ENCODE results near the gene COMMD2. TPM values are rescaled to one million over a fixed set of nuclear protein-coding genes. Genes with fewer than 3 reads are reported as not detected.

The COMMD2 gene
- total and polyA plus RNA-seq, 2 of the 4 experiments (the other 2 are of a cell fraction) = 23.6 to 46.1 TPM

DNA sequence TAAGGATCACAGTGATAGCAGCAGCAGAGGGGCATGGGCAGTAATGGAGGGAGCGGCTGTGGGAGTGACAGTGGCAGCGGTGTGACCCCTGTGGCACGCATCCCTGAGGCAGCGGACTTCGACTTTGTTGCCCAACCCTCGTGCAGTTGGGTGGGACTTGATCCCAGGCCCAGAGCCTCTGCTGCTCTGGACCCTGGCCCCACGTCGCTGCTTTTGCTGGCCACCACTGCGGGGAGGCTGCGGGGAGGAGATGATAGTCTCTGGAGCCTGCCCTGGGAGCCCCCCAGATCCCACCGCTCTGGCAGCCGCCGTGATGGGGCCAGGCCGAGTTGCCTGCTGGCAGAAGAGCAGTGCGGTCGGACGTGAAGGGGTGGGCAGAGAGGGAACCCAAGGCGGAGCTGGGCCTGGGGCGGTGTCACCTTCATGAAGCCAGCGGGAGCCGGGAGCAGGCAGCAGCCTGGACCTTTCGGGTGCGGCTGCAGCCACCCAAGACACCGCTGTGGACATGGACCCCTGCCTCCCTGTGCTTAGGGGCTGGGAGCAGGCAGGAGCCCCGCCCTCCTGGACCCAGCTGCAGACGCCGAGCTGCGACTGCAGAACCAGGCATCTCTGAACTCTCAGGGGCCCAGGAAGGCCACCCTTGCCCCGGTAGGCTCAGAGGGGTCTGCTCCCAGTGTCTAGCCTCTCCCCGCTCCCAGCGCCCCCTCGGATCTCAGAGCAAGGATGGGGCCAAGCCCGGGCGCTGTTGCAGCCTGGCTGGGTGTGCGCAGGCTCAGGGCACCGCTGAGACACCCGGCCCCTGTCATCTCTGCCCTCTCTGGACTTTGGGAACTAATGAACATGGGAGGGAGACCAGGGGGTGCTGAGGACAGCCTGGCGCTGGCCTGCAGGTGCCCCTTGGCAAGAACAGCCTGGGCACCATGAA, 38.3 kb downstream of the COMMD2 start (continued):
- TF ChIP-seq CHD1 (IDR thresholded peaks at IDR 0.05; ENCODE audit: low read depth, low read length) = no peak

DNA sequence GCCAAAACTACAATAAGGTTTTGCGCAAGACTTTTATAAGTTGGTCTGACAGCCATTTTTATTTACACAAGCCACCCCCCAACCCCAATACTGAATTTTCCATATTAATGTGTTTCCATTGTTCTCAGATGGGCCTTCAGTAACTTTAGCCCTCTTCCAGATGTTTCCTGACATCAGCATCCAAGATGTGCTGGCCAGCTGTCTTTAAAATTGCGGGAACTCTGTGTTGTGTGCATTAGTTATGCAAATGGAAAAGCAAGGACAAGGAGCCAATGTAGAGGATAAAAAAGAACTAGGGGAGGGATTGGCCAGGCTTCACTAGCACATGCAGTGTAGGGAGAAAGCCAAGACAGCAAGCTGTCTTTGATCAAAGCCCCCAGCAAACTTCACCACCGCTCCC, 45.4 kb downstream of the COMMD2 start:
- Histone ChIP-seq H3K23ac (ENCODE audit: low read depth, low read length) (no peak overlapping the region), H3K4me3 (ENCODE audit: insufficient read depth, low read depth, low read length) (no peak overlapping the region), H2BK5ac (ENCODE audit: low read depth, low read length, poor library complexity, severe bottlenecking) (no peak overlapping the region), H3K9me1 (ENCODE audit: insufficient read depth, low read length) (peaks cover 7% of the 10 kb centered on the region), H3K9ac (ENCODE audit: low read depth, low read length) (no peak overlapping the region), H4K91ac (ENCODE audit: insufficient read depth, low read depth, low read length) (no peak overlapping the region), H2AFZ (replicated peaks; ENCODE audit: low read length, poor library complexity) (no peak overlapping the region), H3K79me1 (ENCODE audit: low read depth in 1 of 2, low read length in 2 of 2) (no peaks in the 10 kb centered on the region), H3K27me3 (ENCODE audit: control insufficient read depth, insufficient read depth, low read length) (no peaks in the 10 kb centered on the region), H3K18ac (ENCODE audit: low read depth, low read length) (no peak overlapping the region), H3K56ac (ENCODE audit: extremely low read depth, insufficient read depth, low read length) (no peak overlapping the region), H4K20me1 (ENCODE audit: insufficient read depth, low read length) (no peaks in the 10 kb centered on the region), H3K9me3 (ENCODE audit: control insufficient read depth, insufficient read depth, low read length) (no peaks in the 10 kb centered on the region), H4K8ac (ENCODE audit: low read depth in 2 of 2, low read length in 2 of 2) (no peak overlapping the region), H3K27ac (ENCODE audit: insufficient read depth, low read length) (no peak overlapping the region; the same call in 1 of the 2 replicates), H2BK120ac (ENCODE audit: low read depth, low read length) (no peak overlapping the region), H2BK15ac (ENCODE audit: low read depth, low read length) (no peak overlapping the region), H3K4ac (ENCODE audit: low read depth, low read length) (no peak overlapping the region), H3K4me1 (ENCODE audit: control insufficient read depth, insufficient read depth, low read length) (peaks cover 6% of the 10 kb centered on the region), H2AK5ac (ENCODE audit: low read depth, low read length) (no peak overlapping the region), H2AK9ac (replicated peaks; ENCODE audit: low read depth, low read length, poor library complexity) (no peak overlapping the region), H3K36me3 (ENCODE audit: control insufficient read depth, insufficient read depth, low read length) (no peaks in the 10 kb centered on the region), H2BK20ac (ENCODE audit: low read depth, low read length) (no peak overlapping the region), H3K4me2 (ENCODE audit: low read depth, low read length) (no peak overlapping the region), H4K5ac (ENCODE audit: low read depth, low read length) (no peak overlapping the region), H3K14ac (replicated peaks; ENCODE audit: low read depth, low read length) (no peak overlapping the region)
- TF ChIP-seq, protein P1, sequence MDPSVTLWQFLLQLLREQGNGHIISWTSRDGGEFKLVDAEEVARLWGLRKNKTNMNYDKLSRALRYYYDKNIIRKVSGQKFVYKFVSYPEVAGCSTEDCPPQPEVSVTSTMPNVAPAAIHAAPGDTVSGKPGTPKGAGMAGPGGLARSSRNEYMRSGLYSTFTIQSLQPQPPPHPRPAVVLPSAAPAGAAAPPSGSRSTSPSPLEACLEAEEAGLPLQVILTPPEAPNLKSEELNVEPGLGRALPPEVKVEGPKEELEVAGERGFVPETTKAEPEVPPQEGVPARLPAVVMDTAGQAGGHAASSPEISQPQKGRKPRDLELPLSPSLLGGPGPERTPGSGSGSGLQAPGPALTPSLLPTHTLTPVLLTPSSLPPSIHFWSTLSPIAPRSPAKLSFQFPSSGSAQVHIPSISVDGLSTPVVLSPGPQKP (IDR thresholded peaks at IDR 0.05; ENCODE audit: borderline replicate concordance, low read depth, low read length) = no peak
- TF ChIP-seq MAZ (IDR thresholded peaks at IDR 0.05; ENCODE audit: borderline replicate concordance, low read depth, low read length) (no peak), RAD21 (IDR thresholded peaks at IDR 0.05; ENCODE audit: low read length) (no peak), MAFK (IDR thresholded peaks at IDR 0.05; ENCODE audit: low read depth, low read length) (no peak), CEBPB (IDR thresholded peaks at IDR 0.05; ENCODE audit: low read depth, low read length) (no peak), CHD1 (IDR thresholded peaks at IDR 0.05; ENCODE audit: low read depth, low read length) (no peak), MXI1 (IDR thresholded peaks at IDR 0.05; ENCODE audit: borderline replicate concordance, low read depth, low read length) (no peak), POLR2A (IDR thresholded peaks at IDR 0.05; ENCODE audit: low read depth, low read length) (no peak), SMC3 (IDR thresholded peaks at IDR 0.05; ENCODE audit: low read depth, low read length) (no peak)
- TF ChIP-seq, protein P2, sequence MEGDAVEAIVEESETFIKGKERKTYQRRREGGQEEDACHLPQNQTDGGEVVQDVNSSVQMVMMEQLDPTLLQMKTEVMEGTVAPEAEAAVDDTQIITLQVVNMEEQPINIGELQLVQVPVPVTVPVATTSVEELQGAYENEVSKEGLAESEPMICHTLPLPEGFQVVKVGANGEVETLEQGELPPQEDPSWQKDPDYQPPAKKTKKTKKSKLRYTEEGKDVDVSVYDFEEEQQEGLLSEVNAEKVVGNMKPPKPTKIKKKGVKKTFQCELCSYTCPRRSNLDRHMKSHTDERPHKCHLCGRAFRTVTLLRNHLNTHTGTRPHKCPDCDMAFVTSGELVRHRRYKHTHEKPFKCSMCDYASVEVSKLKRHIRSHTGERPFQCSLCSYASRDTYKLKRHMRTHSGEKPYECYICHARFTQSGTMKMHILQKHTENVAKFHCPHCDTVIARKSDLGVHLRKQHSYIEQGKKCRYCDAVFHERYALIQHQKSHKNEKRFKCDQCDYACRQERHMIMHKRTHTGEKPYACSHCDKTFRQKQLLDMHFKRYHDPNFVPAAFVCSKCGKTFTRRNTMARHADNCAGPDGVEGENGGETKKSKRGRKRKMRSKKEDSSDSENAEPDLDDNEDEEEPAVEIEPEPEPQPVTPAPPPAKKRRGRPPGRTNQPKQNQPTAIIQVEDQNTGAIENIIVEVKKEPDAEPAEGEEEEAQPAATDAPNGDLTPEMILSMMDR (conservative IDR thresholded peaks at IDR 0.05; ENCODE audit: low read depth, low read length) = no peak
- dilution Hi-C loops (cut with HindIII; ENCODE audit: low sequenced_read_pairs, unreplicated experiment) (no loop called here), in situ Hi-C loops (cut with MboI; ENCODE audit: low sequenced_read_pairs) (loop anchor here (25.0 kb wide), 2 partner anchors 595 to 745 kb away; no protein-coding TSS in a partner anchor), intact Hi-C loops (cut with micrococcal nuclease) (no loop called here)
- BruUV-seq (replicated peaks) = no TSS peak
- ATAC-seq (ENCODE audit: low read depth) (no peak), DNase-seq (peak; percentile 54)
- 86% methylated on average over 1 of the region's 3 CpGs; no CpG with 5 or more reads in 1 of the 2 experiments for WGBS, 2 experiments (ENCODE audit: extremely low coverage in 2 of 2, insufficient read length in 1 of 2)
- CTCF ChIA-PET = no interaction called here
- POLR2A ChIA-PET (ENCODE audit: unreplicated experiment) = no interaction called here

Data from IMR-90 (cell line).